HG03060 (cell line): ENCODE measurements around the gene PHF19.

Experiments used
- ATAC-seq: cut with Tn5 transposase; IDR thresholded peaks from one replicate; pipeline ENCODE4 v1.9.1; 2021; ENCODE audit warnings: low read depth, moderate number of reproducible peaks; ENCODE audit not compliant: unreplicated experiment

PHF19 gene

GRCh38 chr9:120875195-120875565 is 1.8 kb downstream of the PHF19 start:
- ATAC-seq: no peak

DNA sequence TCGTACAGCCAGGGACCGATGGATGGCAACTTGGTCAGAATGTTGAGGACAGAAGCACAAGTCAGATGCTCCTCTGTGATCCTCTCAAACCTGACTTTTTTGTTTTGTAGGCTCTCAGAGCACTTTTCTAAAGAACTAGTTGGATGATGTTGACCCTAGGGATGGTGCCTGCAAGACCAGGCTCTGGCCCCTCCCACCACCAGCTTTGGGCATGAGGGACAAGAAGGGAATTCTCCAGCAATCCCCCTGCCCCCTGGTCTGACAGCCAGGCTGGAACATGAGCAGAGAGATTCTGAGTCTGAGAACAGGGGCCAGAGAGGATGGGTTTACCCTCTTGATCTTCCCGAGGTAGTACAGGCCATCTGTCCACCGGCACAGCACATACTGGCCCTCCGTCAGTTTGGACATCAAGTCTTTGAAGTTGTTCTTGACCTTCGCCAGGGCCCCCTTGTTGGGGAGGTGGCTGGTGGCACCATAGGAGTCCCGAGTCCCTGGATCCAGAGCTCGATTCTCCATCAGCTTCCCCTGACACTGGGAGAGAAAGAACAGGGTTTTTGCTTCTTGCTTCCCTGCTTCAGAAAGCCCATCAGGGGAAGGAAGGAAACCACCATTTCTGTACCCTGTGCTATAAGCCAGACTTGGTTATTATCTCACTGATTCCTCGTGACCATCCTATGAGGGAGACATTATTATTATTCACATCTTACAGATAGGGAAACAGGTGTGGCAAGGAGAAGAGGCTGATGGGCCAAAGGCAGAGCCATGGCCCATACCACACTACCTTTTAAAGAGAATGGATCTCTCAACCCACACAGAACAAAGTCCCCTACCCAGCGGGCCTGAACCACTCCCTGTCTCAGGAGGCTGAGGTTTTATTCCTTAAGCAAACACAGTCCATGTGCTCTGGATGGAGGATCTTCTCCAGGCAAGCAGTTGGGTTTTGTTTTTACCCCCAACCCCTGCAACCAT is 2.5 kb downstream of the PHF19 start:
- ATAC-seq: no peak

DNA sequence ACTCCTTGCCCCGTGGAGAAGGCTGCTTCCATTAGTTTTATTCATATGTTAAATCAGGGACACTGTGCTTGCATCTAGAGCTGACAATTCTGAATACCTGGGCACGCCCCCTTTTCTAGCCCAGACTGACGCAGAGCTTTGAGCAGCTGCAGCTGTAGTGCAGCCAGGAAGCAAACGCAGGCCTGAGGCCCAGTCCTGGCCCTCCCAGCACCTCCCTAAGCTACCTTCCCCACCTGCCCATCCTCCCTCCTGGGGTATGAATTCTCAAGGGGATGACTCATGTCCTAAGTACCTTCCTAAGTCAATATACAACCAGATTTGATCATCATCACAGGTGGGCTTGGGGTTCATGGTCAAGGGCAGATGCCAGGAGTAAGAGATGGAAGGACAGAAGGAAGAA is 3.5 kb downstream of the PHF19 start:
- no peak for ATAC-seq

DNA sequence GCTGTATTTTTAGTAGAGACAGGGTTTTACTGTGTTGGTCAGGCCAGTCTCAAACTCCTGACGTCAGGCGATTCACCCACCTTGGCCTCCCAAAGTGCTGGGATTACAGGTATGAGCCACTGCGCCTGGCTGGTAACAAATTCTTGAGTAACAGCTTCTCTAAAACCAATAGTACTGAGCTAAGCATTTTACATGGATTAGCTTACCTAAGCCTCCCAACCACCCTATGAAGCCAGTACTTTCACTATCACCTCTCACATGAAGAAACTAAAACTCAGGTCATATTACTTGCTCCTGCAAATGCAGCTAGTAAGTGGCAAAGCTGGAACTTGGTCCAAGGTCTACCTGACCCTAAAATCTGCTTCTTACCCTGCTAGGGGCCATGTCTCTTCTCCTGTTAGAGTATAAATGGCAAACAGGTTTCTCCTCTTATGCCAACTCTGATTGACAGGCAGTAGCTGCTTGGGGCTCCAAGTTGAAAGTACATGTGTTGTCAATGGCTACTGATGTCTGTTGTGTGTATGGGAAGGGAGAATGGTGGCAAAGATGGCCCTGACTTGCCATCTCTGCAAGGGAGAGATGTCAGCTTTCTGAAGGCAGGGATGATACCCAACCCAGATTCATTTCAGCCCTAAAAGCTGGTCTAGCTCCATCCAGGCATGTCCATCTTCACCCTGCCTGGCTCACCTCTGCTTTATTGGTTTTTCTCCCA is 4.0 kb downstream of the PHF19 start:
- no peak for ATAC-seq

DNA sequence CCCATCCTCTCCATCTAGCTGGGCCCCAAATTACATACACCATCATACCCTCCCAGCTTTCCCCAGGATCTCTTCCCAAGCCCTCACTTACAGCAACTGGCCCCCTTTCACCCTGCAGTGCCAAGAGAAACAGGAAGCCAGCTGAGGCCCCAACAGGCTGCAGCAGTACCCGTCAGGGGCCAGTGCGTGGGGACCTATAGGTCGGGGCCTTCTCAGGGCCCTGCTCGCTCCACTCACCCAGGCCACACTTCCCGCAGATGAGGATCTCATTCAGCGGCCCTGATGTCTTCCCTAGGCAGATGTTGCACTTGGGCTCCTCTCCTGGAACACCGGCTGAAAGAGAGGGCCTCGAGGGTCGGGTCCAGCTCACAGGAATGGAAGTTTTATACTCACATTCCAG is 6.8 kb downstream of the PHF19 start:
- no peak for ATAC-seq

GRCh38 chr9:120869726-120870125 is 7.3 kb downstream of the PHF19 start:
- no peak for ATAC-seq

DNA sequence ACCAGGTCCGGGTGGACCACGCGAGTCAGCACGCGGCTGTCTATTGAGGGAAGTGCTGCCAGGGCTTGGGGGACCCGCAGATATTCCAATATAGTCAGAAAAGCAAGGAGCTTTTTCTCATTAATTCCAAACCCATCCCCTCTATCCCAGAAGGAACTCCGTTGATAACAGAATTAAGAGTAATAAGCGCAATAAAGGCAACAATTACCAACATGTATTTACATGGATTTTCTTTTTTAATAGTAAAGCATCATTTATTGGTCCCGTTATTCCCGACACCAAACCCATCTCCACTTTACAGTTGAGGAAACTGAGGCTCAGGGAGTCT is 7.7 kb downstream of the PHF19 start:
- ATAC-seq: no peak

GRCh38 chr9:120868676-120869359 is 8.2 kb downstream of the PHF19 start:
- ATAC-seq: peak; percentile 58

- ATAC-seq: no peak
These were observed 8.7 kb downstream of the PHF19 start for GRCh38 chr9:120868339-120868675.

- ATAC-seq: no peak
These were observed 9.2 kb downstream of the PHF19 start for GRCh38 chr9:120867676-120868338.

DNA sequence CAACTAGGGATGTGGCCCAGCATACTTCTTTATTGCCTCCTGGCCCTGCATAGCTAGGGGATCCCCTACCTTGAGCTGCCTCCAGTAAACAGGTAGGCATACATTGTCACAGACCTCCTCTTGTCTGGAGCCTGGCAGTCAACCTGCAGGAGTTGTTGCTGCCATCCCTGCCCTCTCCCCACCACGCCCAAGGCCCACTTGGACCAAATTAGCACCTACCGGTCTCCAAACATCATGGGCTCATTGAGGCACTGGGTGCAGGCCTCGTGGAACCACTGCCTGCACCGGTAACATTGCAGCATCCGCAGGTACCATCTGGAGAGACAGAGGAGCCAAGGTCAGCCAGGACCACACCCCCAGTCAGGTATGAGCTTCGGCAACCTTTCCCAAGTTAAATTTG is 10.3 kb downstream of the PHF19 start:
- no peak for ATAC-seq

- ATAC-seq: no peak
These were observed 11.2 kb downstream of the PHF19 start for GRCh38 chr9:120865809-120866208.

GRCh38 chr9:120865176-120865575 is 11.8 kb downstream of the PHF19 start:
- ATAC-seq: no peak

DNA sequence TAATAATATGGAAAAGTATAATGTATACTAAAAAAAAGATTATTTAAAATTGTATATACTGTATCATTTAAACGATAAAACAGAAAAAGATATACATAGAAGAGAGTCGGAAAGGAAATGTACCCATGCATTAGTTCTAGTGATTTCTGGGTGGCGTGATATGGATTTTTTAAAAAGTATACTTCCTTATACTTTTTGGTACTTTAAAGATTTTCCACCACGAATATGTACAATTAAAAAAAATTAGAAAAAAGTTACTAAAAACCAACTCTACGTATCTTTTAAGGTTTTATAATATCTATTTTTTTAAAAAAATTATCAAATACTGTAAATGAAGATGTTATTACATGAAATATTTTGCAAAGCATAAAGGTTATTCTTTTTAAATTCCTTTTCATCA is 12.3 kb downstream of the PHF19 start:
- ATAC-seq: no peak

DNA sequence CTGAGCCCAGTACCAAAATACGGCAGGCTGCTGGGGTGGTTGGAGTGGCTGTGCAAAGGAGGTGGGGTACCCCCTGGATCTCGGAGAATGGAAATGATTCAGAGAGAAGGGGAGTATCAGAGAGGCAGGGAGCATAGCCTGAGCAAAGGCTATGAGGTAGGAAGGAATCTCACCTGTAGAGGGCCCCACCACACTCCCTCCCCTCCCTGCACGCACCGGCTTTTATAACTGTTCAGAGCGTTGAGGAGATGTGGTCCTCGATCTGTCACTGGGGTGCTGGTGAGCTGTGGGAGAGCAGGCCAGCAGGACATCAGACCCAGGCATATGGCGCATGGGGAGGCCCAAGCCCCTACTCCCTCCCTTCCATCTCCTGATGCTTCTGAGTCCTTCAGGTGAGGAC is 13.2 kb downstream of the PHF19 start:
- no peak for ATAC-seq

- no peak for ATAC-seq
These were observed 14.5 kb downstream of the PHF19 start for GRCh38 chr9:120862452-120862851.

DNA sequence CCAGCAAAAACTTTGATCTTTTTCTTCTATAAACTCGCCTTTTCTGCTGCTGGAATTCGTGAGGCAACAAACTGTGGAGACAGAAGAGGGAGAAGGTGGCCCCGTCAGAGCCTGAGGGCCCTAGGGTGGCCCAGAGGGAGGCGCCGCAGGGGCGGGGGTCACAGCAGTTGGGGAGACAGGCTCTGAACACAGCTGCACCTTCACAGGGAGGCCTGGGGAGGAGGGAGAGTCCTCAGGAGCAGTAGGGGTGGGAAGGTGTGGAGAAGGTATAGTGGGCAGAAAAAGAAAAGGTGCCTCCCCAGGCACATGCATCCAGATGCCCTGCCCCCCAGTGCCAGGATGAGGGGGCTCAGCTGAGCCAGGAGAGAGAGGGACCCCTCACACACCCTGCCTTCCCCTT is 15.1 kb downstream of the PHF19 start:
- ATAC-seq: no peak

GRCh38 chr9:120860083-120860482 is 16.9 kb downstream of the PHF19 start:
- no peak for ATAC-seq

- ATAC-seq: no peak
These were observed 17.6 kb downstream of the PHF19 start for GRCh38 chr9:120859361-120859760.

DNA sequence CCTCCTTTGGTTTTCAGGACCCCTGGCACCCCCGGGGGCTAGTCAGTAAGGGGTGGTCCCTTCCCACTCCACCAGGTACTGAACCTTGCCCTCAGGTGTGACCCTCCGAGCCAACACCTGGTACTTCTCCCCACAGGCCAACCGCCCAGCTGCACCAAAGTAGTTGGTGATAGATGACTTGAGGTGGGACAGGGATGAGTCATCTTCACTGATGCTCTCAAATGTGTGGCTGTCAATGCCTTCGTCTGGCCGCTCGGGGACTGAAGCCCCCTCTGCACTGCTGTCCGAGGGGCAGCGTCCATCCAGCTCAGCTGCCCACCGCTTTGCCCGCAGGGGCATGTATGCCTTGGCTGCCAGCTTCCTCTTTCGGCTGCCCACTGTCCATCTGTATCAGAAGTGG is 19.1 kb downstream of the PHF19 start:
- ATAC-seq: no peak

DNA sequence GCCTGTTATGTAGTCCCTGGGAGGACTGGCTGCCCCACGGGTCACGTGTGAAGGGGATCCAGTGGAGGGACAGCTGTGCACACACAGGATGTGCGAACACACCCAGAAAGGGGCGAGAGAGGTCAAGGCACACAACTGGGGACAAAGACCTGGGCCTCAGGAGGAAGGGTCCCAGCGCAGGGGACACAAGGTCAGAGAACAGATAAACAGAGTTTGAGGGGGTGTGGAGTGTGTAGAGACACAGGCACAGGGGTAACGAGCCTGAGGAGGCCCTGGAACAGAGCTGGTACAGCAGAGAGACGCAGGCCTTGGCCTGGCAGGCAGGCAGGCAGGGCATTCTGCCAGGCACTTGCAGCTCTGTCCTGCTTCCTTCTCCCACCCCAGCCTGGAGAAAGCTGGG is 19.5 kb downstream of the PHF19 start:
- ATAC-seq: no peak
